ENCODE data around the gene POMT1. TPM values are rescaled to one million over a fixed set of nuclear protein-coding genes. Genes with fewer than 3 reads are reported as not detected.
"Not testable (repeated sequence)": the region's sequence is repeated elsewhere in the genome, so short reads cannot be mapped to it uniquely, and the experiment has no call there.

Gene POMT1
- total RNA-seq, 1 donor from 2014 or later: 53.3 TPM

- Mint-ChIP-seq H3K9me3 (ENCODE audit: unreplicated experiment) (no peaks in the 10 kb centered on the region), H3K27ac (ENCODE audit: unreplicated experiment) (no peak overlapping the region), H3K4me1 (ENCODE audit: unreplicated experiment) (no peaks in the 10 kb centered on the region), H3K27me3 (ENCODE audit: unreplicated experiment) (no peaks in the 10 kb centered on the region), H3K4me3 (ENCODE audit: unreplicated experiment) (no peak overlapping the region), H3K36me3 (ENCODE audit: unreplicated experiment) (peaks cover 67% of the 10 kb centered on the region)
- DNase-seq (ENCODE audit: extremely low spot score, unreplicated experiment): no peak
- no peak for TF ChIP-seq CTCF (IDR thresholded peaks at IDR 0.05)
Observed at GRCh38 chr9:131469356-131469755, 33.4 kb upstream of the POMT1 start.

GRCh38 chr9:131469951-131470350 lies 32.8 kb upstream of the POMT1 start:
- Mint-ChIP-seq H3K27me3 (ENCODE audit: unreplicated experiment) (no peaks in the 10 kb centered on the region), H3K9me3 (ENCODE audit: unreplicated experiment) (no peaks in the 10 kb centered on the region), H3K27ac (ENCODE audit: unreplicated experiment) (no peak overlapping the region), H3K4me1 (ENCODE audit: unreplicated experiment) (no peaks in the 10 kb centered on the region), H3K36me3 (ENCODE audit: unreplicated experiment) (peaks cover 67% of the 10 kb centered on the region), H3K4me3 (ENCODE audit: unreplicated experiment) (no peak overlapping the region)
- TF ChIP-seq CTCF (IDR thresholded peaks at IDR 0.05): no peak
- DNase-seq (ENCODE audit: extremely low spot score, unreplicated experiment): no peak

- Mint-ChIP-seq H3K27me3 (ENCODE audit: unreplicated experiment) (no peaks in the 10 kb centered on the region), H3K36me3 (ENCODE audit: unreplicated experiment) (peaks cover 64% of the 10 kb centered on the region), H3K9me3 (ENCODE audit: unreplicated experiment) (no peaks in the 10 kb centered on the region), H3K4me3 (ENCODE audit: unreplicated experiment) (no peak overlapping the region), H3K27ac (ENCODE audit: unreplicated experiment) (no peak overlapping the region), H3K4me1 (ENCODE audit: unreplicated experiment) (no peaks in the 10 kb centered on the region)
- TF ChIP-seq CTCF (IDR thresholded peaks at IDR 0.05): no peak
- no peak for DNase-seq (ENCODE audit: extremely low spot score, unreplicated experiment)
Observed at GRCh38 chr9:131470581-131470991, 32.1 kb upstream of the POMT1 start.

GRCh38 chr9:131472085-131472484 lies 30.6 kb upstream of the POMT1 start:
- not testable (repeated sequence) for DNase-seq (ENCODE audit: extremely low spot score, unreplicated experiment); H3K27ac Mint-ChIP-seq (ENCODE audit: unreplicated experiment); H3K4me1 Mint-ChIP-seq (ENCODE audit: unreplicated experiment); H3K4me3 Mint-ChIP-seq (ENCODE audit: unreplicated experiment); H3K27me3 Mint-ChIP-seq (ENCODE audit: unreplicated experiment); H3K9me3 Mint-ChIP-seq (ENCODE audit: unreplicated experiment)
- peaks cover 61% of the 10 kb centered on the region for H3K36me3 Mint-ChIP-seq (ENCODE audit: unreplicated experiment)

- Mint-ChIP-seq H3K9me3 (ENCODE audit: unreplicated experiment) (no peaks in the 10 kb centered on the region), H3K4me1 (ENCODE audit: unreplicated experiment) (no peaks in the 10 kb centered on the region), H3K4me3 (ENCODE audit: unreplicated experiment) (no peak overlapping the region), H3K27me3 (ENCODE audit: unreplicated experiment) (no peaks in the 10 kb centered on the region), H3K36me3 (ENCODE audit: unreplicated experiment) (peaks cover 64% of the 10 kb centered on the region), H3K27ac (ENCODE audit: unreplicated experiment) (no peak overlapping the region)
- DNase-seq (ENCODE audit: extremely low spot score, unreplicated experiment): no peak
- no peak for TF ChIP-seq CTCF (IDR thresholded peaks at IDR 0.05)
Observed at GRCh38 chr9:131473198-131473885, 29.4 kb upstream of the POMT1 start.
